Measurements from ENCODE around the gene GAA. TPM values are rescaled to one million over a fixed set of nuclear protein-coding genes. Genes with fewer than 3 reads are reported as not detected.

GAA gene
- total and polyA plus RNA-seq, 10 of the 15 experiments (the other 5 are each of a cell fraction or from before 2014, with no cell fraction given), result 0.18 to 10.5 (median 4.1) TPM

DNA sequence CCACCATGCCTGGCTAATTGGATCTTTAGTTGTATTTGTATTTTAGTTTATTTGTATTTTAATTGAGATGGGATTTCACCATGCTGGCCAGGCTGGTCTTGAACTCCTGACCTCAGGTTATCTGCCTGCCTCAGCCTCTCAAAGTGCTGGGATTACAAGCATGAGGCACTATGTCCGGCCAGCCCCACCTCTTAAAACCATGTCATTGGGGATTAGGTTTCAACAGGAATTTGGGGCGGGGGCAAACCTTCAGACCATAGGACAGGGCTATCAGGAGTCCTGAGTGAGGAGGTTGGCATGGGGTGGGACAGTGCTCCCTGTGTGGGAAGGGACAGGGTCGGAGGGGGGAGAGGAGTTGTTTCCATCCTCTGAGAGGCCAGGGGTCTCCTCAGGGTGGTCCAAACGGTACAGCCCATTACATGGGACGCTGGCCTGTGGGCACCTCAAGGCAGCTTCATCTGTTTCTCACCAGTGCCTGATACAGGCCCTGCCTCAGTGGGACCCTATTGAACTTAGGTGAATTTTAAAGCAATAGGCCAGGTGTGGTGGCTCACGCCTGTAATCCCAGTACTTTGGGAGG is 21.6 kb downstream of the GAA start:
- ChIA-PET SMC1A (ENCODE audit: uncharacterized antibody, unreplicated experiment) (no interaction called here), CTCF (no interaction called here), POLR2A (no interaction called here), RAD21 (ENCODE audit: unreplicated experiment) (no interaction called here)
- no peaks in the 10 kb centered on the region for H4K20me1 ChIP-seq (ENCODE audit: control insufficient read depth, insufficient read depth)
- H3K4me3 ChIP-seq, result no peak overlapping the region
- in situ Hi-C loops (cut with MboI) (no loop called here), intact Hi-C loops (cut with micrococcal nuclease; ENCODE audit: unreplicated experiment) (no loop called here)
- BruUV-seq (replicated peaks), result no TSS peak
- no peaks in the 10 kb centered on the region for H3K36me3 ChIP-seq (ENCODE audit: control insufficient read depth in 2 of 2, insufficient read depth in 2 of 2, low read length in 1 of 2)
- no peak overlapping the region for H3K9ac ChIP-seq (ENCODE audit: control insufficient read depth, insufficient read depth, low read length)
- ATAC-seq, result no peak
- no peak overlapping the region for H3K4me2 ChIP-seq (ENCODE audit: control insufficient read depth, insufficient read depth)
- no peaks in the 10 kb centered on the region for H3K79me2 ChIP-seq (ENCODE audit: control insufficient read depth, insufficient read depth, low read length)
- no peak for DNase-seq (ENCODE audit: low read depth, low spot score)
- H3K27ac ChIP-seq (ENCODE audit: control insufficient read depth, insufficient read depth), result no peak overlapping the region
- no peaks in the 10 kb centered on the region for H3K9me3 ChIP-seq (replicated peaks; ENCODE audit: control insufficient read depth, insufficient read depth, low read length)
- no peak for FAIRE-seq
- TF ChIP-seq, protein P1, sequence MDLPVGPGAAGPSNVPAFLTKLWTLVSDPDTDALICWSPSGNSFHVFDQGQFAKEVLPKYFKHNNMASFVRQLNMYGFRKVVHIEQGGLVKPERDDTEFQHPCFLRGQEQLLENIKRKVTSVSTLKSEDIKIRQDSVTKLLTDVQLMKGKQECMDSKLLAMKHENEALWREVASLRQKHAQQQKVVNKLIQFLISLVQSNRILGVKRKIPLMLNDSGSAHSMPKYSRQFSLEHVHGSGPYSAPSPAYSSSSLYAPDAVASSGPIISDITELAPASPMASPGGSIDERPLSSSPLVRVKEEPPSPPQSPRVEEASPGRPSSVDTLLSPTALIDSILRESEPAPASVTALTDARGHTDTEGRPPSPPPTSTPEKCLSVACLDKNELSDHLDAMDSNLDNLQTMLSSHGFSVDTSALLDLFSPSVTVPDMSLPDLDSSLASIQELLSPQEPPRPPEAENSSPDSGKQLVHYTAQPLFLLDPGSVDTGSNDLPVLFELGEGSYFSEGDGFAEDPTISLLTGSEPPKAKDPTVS (IDR thresholded peaks at IDR 0.05; ENCODE audit: low read depth, low read length), result no peak
- TF ChIP-seq, protein P2, sequence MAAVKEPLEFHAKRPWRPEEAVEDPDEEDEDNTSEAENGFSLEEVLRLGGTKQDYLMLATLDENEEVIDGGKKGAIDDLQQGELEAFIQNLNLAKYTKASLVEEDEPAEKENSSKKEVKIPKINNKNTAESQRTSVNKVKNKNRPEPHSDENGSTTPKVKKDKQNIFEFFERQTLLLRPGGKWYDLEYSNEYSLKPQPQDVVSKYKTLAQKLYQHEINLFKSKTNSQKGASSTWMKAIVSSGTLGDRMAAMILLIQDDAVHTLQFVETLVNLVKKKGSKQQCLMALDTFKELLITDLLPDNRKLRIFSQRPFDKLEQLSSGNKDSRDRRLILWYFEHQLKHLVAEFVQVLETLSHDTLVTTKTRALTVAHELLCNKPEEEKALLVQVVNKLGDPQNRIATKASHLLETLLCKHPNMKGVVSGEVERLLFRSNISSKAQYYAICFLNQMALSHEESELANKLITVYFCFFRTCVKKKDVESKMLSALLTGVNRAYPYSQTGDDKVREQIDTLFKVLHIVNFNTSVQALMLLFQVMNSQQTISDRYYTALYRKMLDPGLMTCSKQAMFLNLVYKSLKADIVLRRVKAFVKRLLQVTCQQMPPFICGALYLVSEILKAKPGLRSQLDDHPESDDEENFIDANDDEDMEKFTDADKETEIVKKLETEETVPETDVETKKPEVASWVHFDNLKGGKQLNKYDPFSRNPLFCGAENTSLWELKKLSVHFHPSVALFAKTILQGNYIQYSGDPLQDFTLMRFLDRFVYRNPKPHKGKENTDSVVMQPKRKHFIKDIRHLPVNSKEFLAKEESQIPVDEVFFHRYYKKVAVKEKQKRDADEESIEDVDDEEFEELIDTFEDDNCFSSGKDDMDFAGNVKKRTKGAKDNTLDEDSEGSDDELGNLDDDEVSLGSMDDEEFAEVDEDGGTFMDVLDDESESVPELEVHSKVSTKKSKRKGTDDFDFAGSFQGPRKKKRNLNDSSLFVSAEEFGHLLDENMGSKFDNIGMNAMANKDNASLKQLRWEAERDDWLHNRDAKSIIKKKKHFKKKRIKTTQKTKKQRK (IDR thresholded peaks at IDR 0.05; ENCODE audit: low read depth, low read length), result no peak
- TF ChIP-seq BRCA1 (IDR thresholded peaks at IDR 0.05; ENCODE audit: low read depth, low read length), result no peak
- no peak for TF ChIP-seq EGR1 (IDR thresholded peaks at IDR 0.05; ENCODE audit: borderline replicate concordance in 1 of 2, low read depth in 2 of 2, low read length in 2 of 2)
- no peak for TF ChIP-seq SMC3 (IDR thresholded peaks at IDR 0.05; ENCODE audit: borderline replicate concordance, low read length)
- no peak for TF ChIP-seq PAX5 (IDR thresholded peaks at IDR 0.05; ENCODE audit: borderline replicate concordance, low read depth, low read length)
- TF ChIP-seq, protein P3, sequence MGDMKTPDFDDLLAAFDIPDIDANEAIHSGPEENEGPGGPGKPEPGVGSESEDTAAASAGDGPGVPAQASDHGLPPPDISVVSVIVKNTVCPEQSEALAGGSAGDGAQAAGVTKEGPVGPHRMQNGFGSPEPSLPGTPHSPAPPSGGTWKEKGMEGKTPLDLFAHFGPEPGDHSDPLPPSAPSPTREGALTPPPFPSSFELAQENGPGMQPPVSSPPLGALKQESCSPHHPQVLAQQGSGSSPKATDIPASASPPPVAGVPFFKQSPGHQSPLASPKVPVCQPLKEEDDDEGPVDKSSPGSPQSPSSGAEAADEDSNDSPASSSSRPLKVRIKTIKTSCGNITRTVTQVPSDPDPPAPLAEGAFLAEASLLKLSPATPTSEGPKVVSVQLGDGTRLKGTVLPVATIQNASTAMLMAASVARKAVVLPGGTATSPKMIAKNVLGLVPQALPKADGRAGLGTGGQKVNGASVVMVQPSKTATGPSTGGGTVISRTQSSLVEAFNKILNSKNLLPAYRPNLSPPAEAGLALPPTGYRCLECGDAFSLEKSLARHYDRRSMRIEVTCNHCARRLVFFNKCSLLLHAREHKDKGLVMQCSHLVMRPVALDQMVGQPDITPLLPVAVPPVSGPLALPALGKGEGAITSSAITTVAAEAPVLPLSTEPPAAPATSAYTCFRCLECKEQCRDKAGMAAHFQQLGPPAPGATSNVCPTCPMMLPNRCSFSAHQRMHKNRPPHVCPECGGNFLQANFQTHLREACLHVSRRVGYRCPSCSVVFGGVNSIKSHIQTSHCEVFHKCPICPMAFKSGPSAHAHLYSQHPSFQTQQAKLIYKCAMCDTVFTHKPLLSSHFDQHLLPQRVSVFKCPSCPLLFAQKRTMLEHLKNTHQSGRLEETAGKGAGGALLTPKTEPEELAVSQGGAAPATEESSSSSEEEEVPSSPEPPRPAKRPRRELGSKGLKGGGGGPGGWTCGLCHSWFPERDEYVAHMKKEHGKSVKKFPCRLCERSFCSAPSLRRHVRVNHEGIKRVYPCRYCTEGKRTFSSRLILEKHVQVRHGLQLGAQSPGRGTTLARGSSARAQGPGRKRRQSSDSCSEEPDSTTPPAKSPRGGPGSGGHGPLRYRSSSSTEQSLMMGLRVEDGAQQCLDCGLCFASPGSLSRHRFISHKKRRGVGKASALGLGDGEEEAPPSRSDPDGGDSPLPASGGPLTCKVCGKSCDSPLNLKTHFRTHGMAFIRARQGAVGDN (IDR thresholded peaks at IDR 0.05), result no peak
- no peak for TF ChIP-seq PBX3 (IDR thresholded peaks at IDR 0.05; ENCODE audit: insufficient replicate concordance, low read depth, low read length)
- TF ChIP-seq TBL1XR1 (IDR thresholded peaks at IDR 0.05; ENCODE audit: low read depth, low read length), result no peak
- TF ChIP-seq SUPT20H (IDR thresholded peaks at IDR 0.05; ENCODE audit: borderline replicate concordance, control insufficient read depth, low read depth, low read length), result no peak
- 28% methylated on average over 5 of the region's 6 CpGs for WGBS (ENCODE audit: insufficient coverage, insufficient replicate concordance, low lambda C conversion rate, missing lambda C conversion rate)
- no peak overlapping the region for H2AFZ ChIP-seq (ENCODE audit: control insufficient read depth, low read depth, low read length)
- no peaks in the 10 kb centered on the region for H3K4me1 ChIP-seq (ENCODE audit: control insufficient read depth, insufficient read depth, low read length)
- no peaks in the 10 kb centered on the region; a peak in 1 of 4 replicates for H3K27me3 ChIP-seq (replicated peaks in 1 of 2; ENCODE audit: control insufficient read depth in 2 of 2, insufficient read depth in 2 of 2, low read length in 1 of 2)

Measured in GM12878 (cell line).